ENCODE measurements around the gene TAF12. TPM values are rescaled to one million over a fixed set of nuclear protein-coding genes. Genes with fewer than 3 reads are reported as not detected.

The TAF12 gene
- total RNA-seq, 4 donors from 2014 or later, result 15.4 to 25.4 (median 18.4) TPM

GRCh38 chr1:28642056-28642846 is 616 bp downstream of the TAF12 start:
- intact Hi-C loops (cut with DNase I), result loop anchor here (5.0 to 10.0 kb wide), 2 partner anchors 95 to 233 kb away; partner anchors contain the start of gene YTHDF2

GRCh38 chr1:28640766-28641165 is 2.1 kb downstream of the TAF12 start:
- no peaks in the 10 kb centered on the region for H3K36me3 ChIP-seq
- no peak for TF ChIP-seq POLR2A (IDR thresholded peaks at IDR 0.05)
- no peak for TF ChIP-seq CTCF (IDR thresholded peaks at IDR 0.05)
- H3K4me3 ChIP-seq (replicated peaks in 1 of 3), result no peak overlapping the region
- WGBS, 2 donors, result 96 to 100% methylated on average over 1 of the region's 1 CpG
- H3K9me3 ChIP-seq, result no peaks in the 10 kb centered on the region
- no peak for DNase-seq
- no peak overlapping the region for H3K27ac ChIP-seq
- peaks cover 10 to 18% of the 10 kb centered on the region in 2 donors for H3K4me1 ChIP-seq
- H3K27me3 ChIP-seq, result no peaks in the 10 kb centered on the region
- intact Hi-C loops (cut with DNase I), result loop anchor here (5.0 to 10.0 kb wide), 2 partner anchors 97 to 234 kb away; partner anchors contain the start of gene YTHDF2

More at GRCh38 chr1:28642056-28642846, 616 bp downstream of the TAF12 start:
- Histone ChIP-seq H3K27me3 (no peaks in the 10 kb centered on the region), H3K9me3 (no peaks in the 10 kb centered on the region), H3K4me1 (peaks cover 10 to 18% of the 10 kb centered on the region in 2 donors), H3K27ac (peak overlapping the region; percentile 53 to 77 (median 74)), H3K4me3 (replicated peaks in 1 of 3) (peak overlapping the region; percentile 62 to 98 (median 67)), H3K36me3 (no peaks in the 10 kb centered on the region)
- no peak for DNase-seq
- TF ChIP-seq CTCF (IDR thresholded peaks at IDR 0.05) (no peak), POLR2A (IDR thresholded peaks at IDR 0.05) (no peak)
- WGBS, 2 donors, result 1% methylated on average over 26 of the region's 26 CpGs

GRCh38 chr1:28632560-28632959 is 10.3 kb downstream of the TAF12 start:
- 96% methylated on average over 4 of the region's 4 CpGs for WGBS, 2 donors
- Histone ChIP-seq H3K27ac (no peak overlapping the region), H3K4me3 (replicated peaks in 1 of 3) (no peak overlapping the region), H3K9me3 (no peaks in the 10 kb centered on the region), H3K36me3 (no peaks in the 10 kb centered on the region), H3K4me1 (no peaks in the 10 kb centered on the region), H3K27me3 (no peaks in the 10 kb centered on the region)
- intact Hi-C loops (cut with DNase I), result no loop called here
- DNase-seq, result no peak
- TF ChIP-seq POLR2A (IDR thresholded peaks at IDR 0.05) (no peak), CTCF (IDR thresholded peaks at IDR 0.05) (no peak)

- no peak for DNase-seq
- Histone ChIP-seq H3K4me1 (no peaks in the 10 kb centered on the region), H3K4me3 (replicated peaks in 1 of 3) (no peak overlapping the region), H3K27me3 (no peaks in the 10 kb centered on the region), H3K9me3 (no peaks in the 10 kb centered on the region), H3K27ac (no peak overlapping the region), H3K36me3 (no peaks in the 10 kb centered on the region)
- 94 to 97% methylated on average over 1 of the region's 1 CpG for WGBS, 2 donors
- intact Hi-C loops (cut with DNase I), result no loop called here
- no peak for TF ChIP-seq POLR2A (IDR thresholded peaks at IDR 0.05)
- TF ChIP-seq CTCF (IDR thresholded peaks at IDR 0.05), result no peak
These were observed 11.2 kb downstream of the TAF12 start for GRCh38 chr1:28631713-28632112.

GRCh38 chr1:28613175-28613574 is 29.7 kb downstream of the TAF12 start:
- H3K27ac ChIP-seq, result no peak overlapping the region
- intact Hi-C loops (cut with DNase I), result no loop called here
- TF ChIP-seq CTCF (IDR thresholded peaks at IDR 0.05), result no peak
- no peak for TF ChIP-seq POLR2A (IDR thresholded peaks at IDR 0.05)
- H3K4me1 ChIP-seq, result no peaks in the 10 kb centered on the region
- no peak for DNase-seq
- peaks cover 0 to 46% of the 10 kb centered on the region in 2 donors for H3K36me3 ChIP-seq
- 93 to 97% methylated on average over 5 of the region's 5 CpGs for WGBS, 2 donors
- H3K9me3 ChIP-seq, result no peaks in the 10 kb centered on the region
- no peak overlapping the region for H3K4me3 ChIP-seq (replicated peaks in 1 of 3)
- H3K27me3 ChIP-seq, result no peaks in the 10 kb centered on the region
